ENCODE results near the gene JAG1. TPM values are rescaled to one million over a fixed set of nuclear protein-coding genes. Genes with fewer than 3 reads are reported as not detected.

The JAG1 gene
- total RNA-seq, 1 donor from 2014 or later: 172 TPM

- no peaks in the 10 kb centered on the region for H3K27me3 Mint-ChIP-seq (ENCODE audit: unreplicated experiment)
- no peaks in the 10 kb centered on the region for H3K9me3 Mint-ChIP-seq (ENCODE audit: unreplicated experiment)
- no peak overlapping the region for H3K4me3 Mint-ChIP-seq (ENCODE audit: unreplicated experiment)
- H3K36me3 Mint-ChIP-seq (ENCODE audit: low read depth, unreplicated experiment): no peaks in the 10 kb centered on the region
- no peak for TF ChIP-seq CTCF (IDR thresholded peaks at IDR 0.05; ENCODE audit: unreplicated experiment)
- DNase-seq (ENCODE audit: low spot score): no peak
- H3K4me1 Mint-ChIP-seq (ENCODE audit: unreplicated experiment): peaks cover 5% of the 10 kb centered on the region
- H3K27ac Mint-ChIP-seq (ENCODE audit: unreplicated experiment): no peak overlapping the region
These were observed 71.5 kb downstream of the JAG1 start for GRCh38 chr20:10602221-10602871.

GRCh38 chr20:10597637-10598036, 76.2 kb downstream of the JAG1 start:
- Mint-ChIP-seq H3K27me3 (ENCODE audit: unreplicated experiment) (no peaks in the 10 kb centered on the region), H3K27ac (ENCODE audit: unreplicated experiment) (no peak overlapping the region), H3K4me1 (ENCODE audit: unreplicated experiment) (no peaks in the 10 kb centered on the region), H3K36me3 (ENCODE audit: low read depth, unreplicated experiment) (no peaks in the 10 kb centered on the region), H3K4me3 (ENCODE audit: unreplicated experiment) (no peak overlapping the region), H3K9me3 (ENCODE audit: unreplicated experiment) (no peaks in the 10 kb centered on the region)
- TF ChIP-seq CTCF (IDR thresholded peaks at IDR 0.05; ENCODE audit: unreplicated experiment): no peak
- no peak for DNase-seq (ENCODE audit: low spot score)

GRCh38 chr20:10596710-10597121, 77.1 kb downstream of the JAG1 start:
- H3K4me1 Mint-ChIP-seq (ENCODE audit: unreplicated experiment): no peaks in the 10 kb centered on the region
- no peak overlapping the region for H3K4me3 Mint-ChIP-seq (ENCODE audit: unreplicated experiment)
- no peak for DNase-seq (ENCODE audit: low spot score)
- H3K27me3 Mint-ChIP-seq (ENCODE audit: unreplicated experiment): no peaks in the 10 kb centered on the region
- TF ChIP-seq CTCF (IDR thresholded peaks at IDR 0.05; ENCODE audit: unreplicated experiment): no peak
- H3K27ac Mint-ChIP-seq (ENCODE audit: unreplicated experiment): no peak overlapping the region
- H3K9me3 Mint-ChIP-seq (ENCODE audit: unreplicated experiment): no peaks in the 10 kb centered on the region
- H3K36me3 Mint-ChIP-seq (ENCODE audit: low read depth, unreplicated experiment): no peaks in the 10 kb centered on the region

- H3K4me1 Mint-ChIP-seq (ENCODE audit: unreplicated experiment): peaks cover 6% of the 10 kb centered on the region
- no peaks in the 10 kb centered on the region for H3K36me3 Mint-ChIP-seq (ENCODE audit: low read depth, unreplicated experiment)
- H3K27ac Mint-ChIP-seq (ENCODE audit: unreplicated experiment): no peak overlapping the region
- H3K4me3 Mint-ChIP-seq (ENCODE audit: unreplicated experiment): no peak overlapping the region
- H3K9me3 Mint-ChIP-seq (ENCODE audit: unreplicated experiment): no peaks in the 10 kb centered on the region
- TF ChIP-seq CTCF (IDR thresholded peaks at IDR 0.05; ENCODE audit: unreplicated experiment): no peak
- DNase-seq (ENCODE audit: low spot score): no peak
- H3K27me3 Mint-ChIP-seq (ENCODE audit: unreplicated experiment): no peaks in the 10 kb centered on the region
These were observed 77.8 kb downstream of the JAG1 start for GRCh38 chr20:10595985-10596384.

GRCh38 chr20:10595266-10595665, 78.5 kb downstream of the JAG1 start:
- Mint-ChIP-seq H3K27ac (ENCODE audit: unreplicated experiment) (no peak overlapping the region), H3K27me3 (ENCODE audit: unreplicated experiment) (no peaks in the 10 kb centered on the region), H3K9me3 (ENCODE audit: unreplicated experiment) (no peaks in the 10 kb centered on the region), H3K4me1 (ENCODE audit: unreplicated experiment) (peaks cover 9% of the 10 kb centered on the region), H3K4me3 (ENCODE audit: unreplicated experiment) (no peak overlapping the region), H3K36me3 (ENCODE audit: low read depth, unreplicated experiment) (no peaks in the 10 kb centered on the region)
- no peak for DNase-seq (ENCODE audit: low spot score)
- no peak for TF ChIP-seq CTCF (IDR thresholded peaks at IDR 0.05; ENCODE audit: unreplicated experiment)
